Measurements from ENCODE around the gene FBXO17. TPM values are rescaled to one million over a fixed set of nuclear protein-coding genes. Genes with fewer than 3 reads are reported as not detected.

FBXO17 gene
- total and polyA plus RNA-seq, 2 of the 13 experiments (the other 11 are each of a cell fraction or from before 2014, with no cell fraction given): 22.1 to 58.7 TPM

- TF ChIP-seq JUND (CRISPR knock-in tag; IDR thresholded peaks at IDR 0.05): no peak
- no peak for TF ChIP-seq ZNF891 (CRISPR knock-in tag; IDR thresholded peaks at IDR 0.05)
- no peak for TF ChIP-seq CHD4 (IDR thresholded peaks at IDR 0.05; ENCODE audit: borderline replicate concordance, low read length)
- TF ChIP-seq ZFP36 (IDR thresholded peaks at IDR 0.05; ENCODE audit: borderline replicate concordance, low read depth, low read length, partially characterized antibody): no peak
- TF ChIP-seq NFYC (CRISPR knock-in tag; IDR thresholded peaks at IDR 0.05): no peak
- TF ChIP-seq ZUFSP (CRISPR knock-in tag; IDR thresholded peaks at IDR 0.05; ENCODE audit: borderline replicate concordance): no peak
- TF ChIP-seq ZNF564 (CRISPR knock-in tag; IDR thresholded peaks at IDR 0.05): no peak
Measured at GRCh38 chr19:39017646-39018045, 42.1 kb upstream of the FBXO17 start (continued).

GRCh38 chr19:39017026-39017425, 41.5 kb upstream of the FBXO17 start:
- Histone ChIP-seq H3K4me1 (ENCODE audit: insufficient read depth, low read length) (no peaks in the 10 kb centered on the region), H3K4me3 (replicated peaks in 1 of 3; ENCODE audit: insufficient read depth in 1 of 3, low read depth in 2 of 3, low read length in 3 of 3) (no peak overlapping the region), H3K27me3 (ENCODE audit: control insufficient read depth in 1 of 2, insufficient read depth in 2 of 2, low read length in 2 of 2) (no peaks in the 10 kb centered on the region), H3K27ac (ENCODE audit: extremely low read length, insufficient read depth, low read length) (no peak overlapping the region), H3K79me2 (ENCODE audit: insufficient read depth, low read length) (no peaks in the 10 kb centered on the region), H2AFZ (ENCODE audit: low read length) (no peak overlapping the region), H3K9me3 (ENCODE audit: low read length) (no peaks in the 10 kb centered on the region), H4K20me1 (ENCODE audit: insufficient read depth, low read length) (no peaks in the 10 kb centered on the region), H3K36me3 (replicated peaks in 1 of 2; ENCODE audit: control insufficient read depth in 1 of 2, insufficient read depth in 2 of 2, low read length in 2 of 2) (no peaks in the 10 kb centered on the region), H3K9ac (ENCODE audit: insufficient read depth, low read depth, low read length) (no peak overlapping the region), H3K4me2 (ENCODE audit: low read depth, low read length) (no peak overlapping the region)
- ChIA-PET POLR2A (no interaction called here), CTCF (ENCODE audit: low intra/inter-chr PET ratio, low total read pairs) (no interaction called here)
- ATAC-seq (no peak), DNase-seq (ENCODE audit: low spot score) (no peak), FAIRE-seq (no peak)
- intact Hi-C loops (cut with micrococcal nuclease; ENCODE audit: unreplicated experiment) (no loop called here), in situ Hi-C loops (cut with HindIII; ENCODE audit: extremely low pct_ligation_motif_present, low pct_unique_long_range_greater_than_20kb) (no loop called here)
- WGBS (ENCODE audit: low lambda C conversion rate): 78% methylated on average over 6 of the region's 6 CpGs
- BruUV-seq (replicated peaks): no TSS peak
- TF ChIP-seq ZNF354B (CRISPR knock-in tag; IDR thresholded peaks at IDR 0.05): no peak
- no peak for TF ChIP-seq CSRNP1 (CRISPR knock-in tag; IDR thresholded peaks at IDR 0.05)
- no peak for TF ChIP-seq NFKB2 (CRISPR knock-in tag; IDR thresholded peaks at IDR 0.05; ENCODE audit: borderline replicate concordance)
- no peak for TF ChIP-seq ZFP41 (CRISPR knock-in tag; IDR thresholded peaks at IDR 0.05; ENCODE audit: borderline replicate concordance)
- TF ChIP-seq ZKSCAN8 (CRISPR knock-in tag; IDR thresholded peaks at IDR 0.05; ENCODE audit: borderline replicate concordance): no peak
- TF ChIP-seq ZNF224 (CRISPR knock-in tag; IDR thresholded peaks at IDR 0.05): no peak
- no peak for TF ChIP-seq ZNF572 (CRISPR knock-in tag; IDR thresholded peaks at IDR 0.05)
- no peak for TF ChIP-seq TSC22D2 (CRISPR knock-in tag; IDR thresholded peaks at IDR 0.05; ENCODE audit: borderline replicate concordance)
- no peak for TF ChIP-seq TEAD3 (CRISPR knock-in tag; optimal IDR thresholded peaks at IDR 0.05; ENCODE audit: borderline replicate concordance)
- no peak for TF ChIP-seq ZGPAT (CRISPR knock-in tag; IDR thresholded peaks at IDR 0.05)
- no peak for TF ChIP-seq ZBTB44 (CRISPR knock-in tag; IDR thresholded peaks at IDR 0.05)
- no peak for TF ChIP-seq YEATS2 (CRISPR knock-in tag; IDR thresholded peaks at IDR 0.05; ENCODE audit: borderline replicate concordance)
